GM19452 (cell line): ENCODE data around the gene RWDD3.

Experiments
- ATAC-seq: cut with Tn5 transposase; IDR thresholded peaks from one replicate; pipeline ENCODE4 v1.9.1; 2021; ENCODE audit not compliant: unreplicated experiment

Gene RWDD3

GRCh38 chr1:95229706-95230105, 4.3 kb upstream of the RWDD3 start:
- ATAC-seq = no peak

- no peak for ATAC-seq
Observed at GRCh38 chr1:95230256-95230655, 3.8 kb upstream of the RWDD3 start.

DNA sequence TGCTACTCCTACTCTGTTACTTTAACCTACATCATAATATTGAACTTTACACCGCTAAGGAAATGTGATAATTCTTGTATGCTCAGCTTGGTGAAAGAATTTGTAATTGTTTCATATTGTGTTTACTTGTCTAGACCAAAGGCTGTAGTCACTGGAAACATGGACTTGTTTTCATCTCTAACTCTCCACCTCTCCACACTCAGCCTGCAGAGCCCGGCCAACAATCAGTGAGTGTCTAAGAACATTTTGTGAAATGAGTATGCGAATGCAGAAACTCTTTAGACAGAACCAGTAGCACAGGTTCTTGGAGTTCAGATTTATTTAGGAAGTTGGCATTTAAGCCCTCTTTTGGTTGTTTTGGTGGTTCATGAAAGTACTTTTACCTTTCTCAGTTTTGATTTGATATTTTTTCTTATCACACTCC, 3.2 kb upstream of the RWDD3 start:
- no peak for ATAC-seq

DNA sequence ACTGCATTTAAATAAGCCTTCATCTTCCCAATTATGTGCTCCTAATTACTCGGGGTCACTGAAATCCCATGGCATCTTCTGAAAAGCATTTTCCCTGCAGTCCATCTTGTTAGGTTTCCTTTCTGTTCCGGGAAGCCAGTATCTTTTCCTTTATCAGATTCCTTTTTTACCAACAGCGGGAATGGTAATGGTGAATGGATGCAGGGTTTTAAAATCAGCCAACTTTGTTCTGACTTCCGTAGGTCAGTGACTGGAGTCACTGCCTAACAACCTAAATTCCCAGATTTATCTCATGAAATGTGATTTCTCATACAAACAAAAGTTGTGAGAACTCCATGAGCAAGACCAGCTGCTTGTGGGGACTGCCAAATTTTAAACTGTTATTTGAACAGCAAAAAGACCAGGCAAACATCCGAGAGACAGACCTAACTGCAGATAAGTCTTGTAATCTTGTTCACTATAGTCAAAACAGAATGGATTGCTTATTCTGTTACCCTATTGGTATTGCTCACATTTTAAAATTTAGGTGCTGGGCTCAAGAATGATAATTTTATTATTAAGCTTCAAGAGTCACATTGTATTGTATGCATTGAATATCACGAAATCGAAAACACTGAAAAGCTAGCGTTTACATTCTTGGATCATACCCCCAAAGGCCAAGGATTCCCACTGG, 1.2 kb upstream of the RWDD3 start:
- ATAC-seq = no peak

DNA sequence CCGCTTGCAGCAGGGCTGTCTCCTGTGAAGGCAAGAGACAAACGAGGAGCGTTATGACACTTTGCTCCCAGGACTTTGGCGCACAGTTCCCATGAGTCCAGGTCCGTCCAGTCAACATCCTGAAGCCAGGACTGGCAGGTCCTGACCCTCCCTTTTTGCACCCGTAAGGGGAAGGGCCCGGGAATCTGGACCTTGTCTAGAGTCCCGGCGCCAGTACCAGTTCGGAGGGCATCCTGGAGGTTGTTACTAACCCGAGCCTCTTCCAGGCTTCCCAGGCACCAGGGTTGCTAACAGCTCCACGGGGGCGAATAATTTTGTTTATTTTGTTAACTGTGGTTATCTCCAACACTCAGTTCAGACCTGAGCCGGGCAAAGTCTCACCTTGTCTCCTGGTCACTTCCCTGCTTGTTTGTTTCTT, 682 bp upstream of the RWDD3 start:
- no peak for ATAC-seq

- ATAC-seq = no peak
Observed at GRCh38 chr1:95236784-95237575, 3.0 kb downstream of the RWDD3 start.

DNA sequence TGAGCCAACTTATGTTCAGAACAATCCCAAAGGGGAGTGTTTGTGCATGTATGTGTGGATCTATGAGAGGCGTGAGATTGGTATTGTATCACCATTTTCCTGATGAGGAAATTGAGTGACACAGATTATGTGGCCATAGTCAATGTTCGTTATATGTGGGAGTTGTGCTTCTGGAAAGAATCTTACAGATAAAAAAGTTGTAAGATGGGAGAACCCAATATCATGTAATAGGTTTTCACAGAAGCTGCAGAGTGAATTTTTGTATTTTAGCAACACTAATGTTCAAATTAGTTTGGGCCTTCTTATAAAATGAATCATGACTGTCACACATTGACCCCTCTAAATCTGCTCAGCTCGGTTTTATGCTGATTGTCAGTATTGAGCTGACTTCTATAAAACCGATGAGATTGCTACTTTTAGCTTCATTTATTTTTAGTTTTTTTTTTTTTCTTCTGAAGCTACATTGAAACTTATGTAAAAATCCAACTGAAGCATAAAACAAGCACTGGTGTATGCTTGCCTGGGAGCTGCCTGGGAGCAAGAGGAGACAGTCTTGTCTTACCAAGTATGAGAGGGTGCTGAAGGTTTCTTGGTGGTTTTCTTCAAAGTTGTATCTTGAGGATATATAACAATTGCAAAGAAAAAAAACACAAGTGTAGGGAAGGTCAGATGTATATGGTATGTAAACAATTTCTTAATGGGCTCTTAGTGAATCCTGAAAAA, 4.1 kb downstream of the RWDD3 start:
- ATAC-seq = no peak

- no peak for ATAC-seq
Observed at GRCh38 chr1:95245029-95245428, 11.0 kb downstream of the RWDD3 start.

- ATAC-seq = no peak
Observed at GRCh38 chr1:95246511-95246910, 12.5 kb downstream of the RWDD3 start.

DNA sequence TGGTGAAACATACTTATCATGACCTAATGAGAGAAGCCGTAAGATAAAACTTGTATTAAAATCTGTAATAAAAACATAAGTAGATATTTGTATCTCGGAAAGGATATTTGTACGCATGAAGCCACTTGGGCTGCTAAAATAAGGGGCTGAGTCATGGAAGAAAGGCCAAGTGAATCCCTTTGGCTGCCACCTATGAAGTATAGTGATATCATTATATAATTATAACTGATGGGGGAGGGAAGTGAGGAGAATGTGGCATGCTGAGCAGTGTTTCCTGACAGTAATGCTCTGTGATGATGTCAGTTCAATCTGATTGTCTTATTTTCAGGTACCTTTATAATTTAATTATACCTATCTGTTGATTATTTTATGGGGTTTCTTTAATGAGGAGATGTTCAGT, 13.6 kb downstream of the RWDD3 start:
- ATAC-seq = no peak

GRCh38 chr1:95249916-95250315, 15.9 kb downstream of the RWDD3 start:
- no peak for ATAC-seq

DNA sequence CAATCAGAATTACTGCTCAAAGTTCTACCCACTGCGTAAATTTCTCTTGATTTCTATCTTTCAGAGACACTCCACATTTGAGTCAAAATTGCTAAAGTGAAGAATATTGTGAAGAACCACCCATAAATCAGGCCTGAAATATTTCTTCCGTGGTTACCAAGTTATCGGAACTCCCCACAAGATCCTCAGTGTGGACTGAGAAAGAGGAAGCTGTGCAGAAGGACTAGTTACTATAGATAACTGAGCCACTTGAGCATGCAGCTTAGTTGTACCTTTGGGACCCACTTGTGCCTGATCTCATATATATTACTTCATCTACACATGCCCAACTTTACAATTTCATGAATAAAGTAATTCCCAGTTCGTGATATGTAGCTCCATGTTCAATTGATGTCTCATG, 18.4 kb downstream of the RWDD3 start:
- ATAC-seq = no peak

DNA sequence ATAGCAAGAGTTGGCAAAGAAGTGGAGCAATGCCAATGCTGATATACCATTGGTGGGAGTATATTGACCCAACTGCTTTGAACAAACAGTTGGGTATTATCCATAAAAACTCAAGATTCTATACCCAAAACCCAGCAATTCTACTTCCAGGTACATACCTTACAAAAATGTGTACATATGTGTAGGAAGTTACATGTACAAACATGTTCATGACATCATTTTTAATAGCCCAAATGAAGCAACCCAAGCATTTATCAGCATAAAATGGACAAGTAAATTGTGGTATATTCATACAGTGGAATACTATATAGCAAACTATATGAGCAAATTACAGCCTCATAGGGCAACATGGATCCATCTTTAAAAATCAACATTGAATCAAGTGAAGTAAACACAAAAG, 20.9 kb downstream of the RWDD3 start:
- no peak for ATAC-seq

GRCh38 chr1:95255826-95256225, 21.8 kb downstream of the RWDD3 start:
- ATAC-seq = no peak

DNA sequence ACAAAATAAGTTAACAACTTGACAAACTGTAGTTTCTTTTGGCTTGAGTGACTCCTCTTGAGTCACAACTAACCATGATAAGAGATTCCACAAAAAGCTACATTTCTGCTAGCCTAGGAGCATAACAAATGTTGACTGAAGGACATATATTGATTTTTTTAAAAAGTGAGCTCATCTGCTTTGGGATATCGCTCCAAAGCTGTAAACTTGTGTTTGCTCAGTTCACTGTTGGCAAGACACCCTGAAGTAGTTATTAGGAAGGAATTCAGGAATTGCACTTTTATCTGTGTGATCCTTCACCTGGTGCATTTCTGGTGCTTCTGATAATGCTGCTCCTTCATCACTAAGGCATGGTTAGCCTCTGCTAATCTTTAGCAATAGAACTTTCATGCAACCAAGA, 23.7 kb downstream of the RWDD3 start:
- ATAC-seq = no peak

GRCh38 chr1:95259245-95259644, 25.2 kb downstream of the RWDD3 start:
- no peak for ATAC-seq

DNA sequence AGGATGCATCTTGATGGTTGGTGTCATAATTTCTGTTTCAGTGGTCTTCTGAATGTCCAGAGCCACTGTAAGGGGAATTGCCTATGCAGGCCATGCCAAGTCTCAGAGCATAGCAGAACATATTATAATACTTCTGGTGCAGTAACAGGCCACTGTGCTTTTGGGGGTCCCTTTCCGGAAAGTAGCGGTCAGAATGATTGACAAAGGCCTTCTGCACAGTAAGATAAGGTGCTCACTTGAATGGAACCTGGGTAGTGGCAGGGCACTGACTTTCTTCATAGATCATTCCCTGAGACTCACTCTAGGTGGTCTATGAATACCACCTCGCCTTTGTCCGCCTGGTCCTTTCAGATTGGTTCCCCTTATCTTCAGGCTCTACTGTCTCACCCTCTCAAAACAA, 28.9 kb downstream of the RWDD3 start:
- no peak for ATAC-seq

GRCh38 chr1:95263450-95263849, 29.4 kb downstream of the RWDD3 start:
- no peak for ATAC-seq

GRCh38 chr1:95265106-95265505, 31.1 kb downstream of the RWDD3 start:
- no peak for ATAC-seq

- ATAC-seq = no peak
Observed at GRCh38 chr1:95276429-95276828, 42.4 kb downstream of the RWDD3 start.

- ATAC-seq = peak; percentile 81
Observed at GRCh38 chr1:95278173-95279006, 44.4 kb downstream of the RWDD3 start.
